Hypothalamus (tissue), 51 donors: ENCODE measurements around the gene WWC1.

Experiments
- DNase-seq, 51 donors: peaks; one replicate each; lab custom pipeline; 2025; lab: John Stamatoyannopoulos, UW

The WWC1 gene

GRCh38 chr5:168359820-168360460 is 68.5 kb downstream of the WWC1 start:
- no peak for DNase-seq

DNA sequence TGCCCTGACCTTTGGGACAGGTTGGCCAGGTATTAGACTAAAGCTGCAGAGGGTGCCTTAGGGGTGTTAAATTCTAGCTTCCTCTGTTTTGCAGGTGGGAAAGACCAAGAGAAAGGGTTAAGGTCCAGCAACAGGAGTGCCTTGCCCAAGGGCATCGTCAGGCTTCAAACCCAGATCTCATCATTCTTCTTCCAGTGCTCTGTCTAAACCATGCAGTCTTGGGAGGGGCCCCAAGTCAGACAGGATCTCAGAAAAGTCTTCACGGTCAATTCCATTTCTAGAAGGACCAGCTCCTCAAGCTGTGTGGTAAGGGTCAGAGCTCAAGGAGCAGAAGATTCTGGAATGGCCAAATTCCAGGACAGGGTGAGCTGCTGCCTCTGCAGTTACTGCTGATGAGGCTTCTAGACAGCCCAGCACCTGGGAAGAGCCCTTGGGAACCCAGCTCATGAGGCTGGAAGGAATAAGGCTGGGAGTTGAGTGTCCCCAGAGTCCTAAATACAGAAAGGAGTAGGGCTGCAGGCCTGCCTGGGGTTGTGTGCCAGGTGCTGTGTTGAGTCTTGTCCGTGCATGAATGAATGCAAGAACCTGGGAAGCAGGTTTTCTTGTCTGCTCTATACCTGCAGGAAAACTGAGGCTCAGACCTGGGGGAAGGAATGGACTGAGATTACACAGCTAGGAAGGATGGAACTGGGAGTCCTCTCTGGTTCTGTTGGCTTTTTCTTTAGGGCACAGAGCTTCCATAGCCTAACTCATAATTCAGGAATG is 69.3 kb downstream of the WWC1 start:
- DNase-seq: no peak

DNA sequence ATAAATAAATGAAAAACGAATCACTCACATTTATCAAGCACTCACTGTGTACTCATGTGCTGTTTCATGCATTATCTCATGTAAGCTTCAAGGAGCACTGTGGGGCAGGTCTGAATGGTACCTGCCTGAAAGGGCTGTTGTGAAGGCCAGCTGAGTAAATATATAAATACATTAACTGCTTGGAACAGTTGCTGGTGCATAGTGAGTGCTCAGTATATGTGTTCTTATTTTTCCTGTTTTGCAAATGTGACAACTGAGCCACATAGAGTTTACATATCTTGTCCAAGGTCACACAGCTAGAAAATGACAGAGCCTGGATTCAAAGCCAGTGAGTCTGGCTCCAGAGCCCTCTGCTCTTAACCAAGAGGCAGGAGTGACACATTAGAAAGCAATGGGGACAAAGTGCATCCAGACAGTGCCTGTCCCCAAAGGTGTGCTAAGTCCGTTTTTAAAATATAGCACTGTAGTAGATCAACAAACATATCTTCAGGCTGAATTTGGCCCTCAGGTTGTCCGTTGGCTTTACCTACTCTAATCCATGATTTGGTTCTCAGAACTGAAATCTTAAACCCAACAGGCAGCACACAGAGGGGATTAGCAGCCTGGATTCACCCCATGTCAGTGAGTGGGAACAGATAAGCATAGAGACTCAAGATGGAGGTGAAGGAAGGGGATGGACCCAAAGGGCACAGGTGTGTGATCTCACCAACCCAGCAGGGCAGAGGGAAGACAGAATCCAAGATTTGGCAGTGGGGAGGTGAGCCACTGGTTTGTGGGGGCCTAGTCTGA is 70.8 kb downstream of the WWC1 start:
- DNase-seq: no peak

DNA sequence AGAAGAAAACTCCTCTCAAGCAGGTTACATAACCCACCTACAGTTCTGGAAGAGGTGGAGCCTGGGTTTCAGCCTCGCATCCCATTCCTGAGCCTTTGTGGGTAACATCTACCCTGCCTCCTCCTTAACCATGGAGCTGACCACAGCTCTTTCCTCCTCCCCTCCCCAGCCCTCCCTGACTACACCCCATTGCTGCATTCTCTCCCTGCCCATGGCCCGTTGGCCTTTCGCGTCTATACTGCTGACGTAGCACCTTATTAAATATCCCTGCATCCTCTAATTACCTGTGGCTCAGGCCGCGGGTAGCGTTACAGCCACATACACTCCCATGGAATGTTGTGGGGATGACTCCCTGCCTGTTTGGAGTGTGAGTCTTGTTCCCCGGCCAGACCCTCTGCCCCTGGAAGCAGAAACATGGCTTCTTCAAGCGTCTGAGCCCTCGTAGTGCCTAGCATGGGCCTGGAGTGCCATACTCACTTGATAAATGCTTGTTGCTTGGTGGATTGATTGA is 72.8 kb downstream of the WWC1 start:
- no peak for DNase-seq

GRCh38 chr5:168364750-168365550 is 73.5 kb downstream of the WWC1 start:
- peak in 12 of 51 donors; percentile 15 to 59 (median 37) for DNase-seq

- DNase-seq: peak in 16 of 51 donors; percentile 3 to 63 (median 30)
These were observed 74.2 kb downstream of the WWC1 start for GRCh38 chr5:168365581-168366081.

DNA sequence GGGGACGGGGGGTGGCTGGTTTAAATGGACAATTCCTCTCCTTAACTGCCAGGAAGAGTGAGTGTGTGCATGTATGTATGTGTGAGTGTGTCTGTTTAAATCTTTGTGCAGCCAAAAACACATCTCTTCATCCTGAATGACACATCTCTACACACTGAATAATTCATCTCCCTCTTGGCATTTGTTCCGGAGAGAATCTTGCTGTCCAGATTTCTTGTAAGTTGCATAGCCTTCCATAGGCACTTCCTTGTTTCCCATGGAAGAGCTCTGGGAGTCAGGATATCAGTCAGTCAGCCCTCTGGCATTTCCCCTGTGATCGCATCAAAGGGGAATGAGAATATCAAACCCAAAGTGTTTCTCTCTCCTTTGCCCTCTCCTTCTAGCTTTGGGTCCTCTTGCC is 74.7 kb downstream of the WWC1 start:
- DNase-seq: no peak

DNA sequence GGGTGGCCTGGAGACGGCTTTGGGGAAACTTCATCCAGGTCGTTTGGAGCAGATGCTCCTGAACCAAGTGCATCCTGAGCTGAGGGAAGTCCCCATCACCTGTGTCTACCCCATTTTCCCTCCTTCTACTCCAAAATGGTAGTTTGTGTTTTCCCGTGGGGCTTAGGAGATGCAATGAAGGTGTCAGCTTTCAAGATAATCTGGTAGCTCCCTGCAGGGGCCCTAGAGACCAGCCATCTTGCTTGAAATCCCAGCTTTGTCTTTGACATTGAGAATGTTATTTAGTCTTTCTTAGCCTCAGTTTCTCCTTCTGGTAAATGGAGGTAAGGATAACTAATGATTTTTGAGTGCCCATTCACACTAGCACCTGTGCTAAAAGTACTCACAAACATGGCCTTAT is 77.4 kb downstream of the WWC1 start:
- no peak for DNase-seq

DNA sequence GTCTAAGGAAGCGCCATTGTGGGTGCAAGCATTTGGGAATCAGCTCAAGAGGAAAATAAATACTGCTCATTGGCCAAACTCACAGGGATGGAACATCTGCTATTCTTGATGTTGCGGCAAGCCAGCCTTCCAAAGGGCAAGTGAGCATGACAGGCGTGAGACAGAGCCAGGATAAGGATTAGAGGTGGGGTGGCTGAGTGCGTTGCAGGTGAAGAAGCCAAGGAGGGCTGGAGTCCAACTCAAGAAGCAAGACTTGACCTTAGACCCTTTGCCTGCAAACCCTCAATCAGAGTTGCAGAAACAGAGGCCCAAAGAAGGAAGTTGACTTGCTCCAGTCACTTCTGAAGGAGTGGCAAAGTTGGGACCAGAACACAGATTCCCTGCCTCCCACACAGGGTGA is 79.4 kb downstream of the WWC1 start:
- no peak for DNase-seq

DNA sequence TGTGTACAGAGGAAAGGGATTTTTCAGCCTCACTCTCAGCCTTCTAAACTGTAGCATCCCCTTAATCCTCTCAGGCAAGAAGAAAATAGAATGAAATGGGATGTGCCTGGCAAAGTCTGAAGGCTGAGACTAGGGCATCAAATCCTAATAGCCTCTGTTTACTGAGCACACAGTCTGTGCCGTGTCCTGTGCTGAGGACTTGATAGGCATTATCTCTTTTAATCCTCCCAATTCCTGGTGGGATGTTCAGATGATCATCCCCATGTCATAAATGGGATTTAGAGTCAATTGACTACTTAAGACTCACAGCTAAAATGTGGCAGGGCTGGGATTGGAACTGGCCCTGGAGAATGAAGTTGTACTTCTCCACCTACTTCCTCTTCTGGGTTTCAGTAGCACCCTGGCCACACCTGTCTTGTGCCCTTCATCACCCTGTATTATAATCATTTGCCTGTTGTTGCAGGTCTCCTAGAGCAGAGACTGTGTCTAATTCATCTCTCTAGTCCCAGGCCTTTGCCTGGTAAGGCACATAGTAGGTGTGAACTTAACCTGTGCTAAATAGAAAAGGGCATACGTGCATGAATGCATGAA is 81.0 kb downstream of the WWC1 start:
- no peak for DNase-seq

- no peak for DNase-seq
These were observed 83.1 kb downstream of the WWC1 start for GRCh38 chr5:168374532-168374931.

GRCh38 chr5:168375214-168375613 is 83.8 kb downstream of the WWC1 start:
- no peak for DNase-seq

DNA sequence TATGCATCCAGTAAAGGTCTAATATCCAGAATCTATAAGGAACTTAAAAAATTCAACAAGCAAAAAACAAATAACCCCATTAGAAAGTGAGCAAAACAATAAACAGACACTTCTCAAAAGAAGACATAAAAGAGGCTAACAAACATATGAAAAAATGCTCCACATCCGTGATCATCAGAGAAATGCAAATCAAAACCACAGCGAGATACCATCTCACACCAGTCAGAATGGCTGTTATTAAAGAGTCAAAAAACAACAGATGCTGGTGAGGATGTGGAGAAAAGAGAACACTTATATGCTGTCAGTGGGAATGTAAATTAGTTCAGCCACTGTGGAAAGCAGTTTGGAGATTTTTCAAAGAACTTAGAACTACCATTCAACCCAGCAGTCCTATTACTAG is 86.1 kb downstream of the WWC1 start:
- no peak for DNase-seq

DNA sequence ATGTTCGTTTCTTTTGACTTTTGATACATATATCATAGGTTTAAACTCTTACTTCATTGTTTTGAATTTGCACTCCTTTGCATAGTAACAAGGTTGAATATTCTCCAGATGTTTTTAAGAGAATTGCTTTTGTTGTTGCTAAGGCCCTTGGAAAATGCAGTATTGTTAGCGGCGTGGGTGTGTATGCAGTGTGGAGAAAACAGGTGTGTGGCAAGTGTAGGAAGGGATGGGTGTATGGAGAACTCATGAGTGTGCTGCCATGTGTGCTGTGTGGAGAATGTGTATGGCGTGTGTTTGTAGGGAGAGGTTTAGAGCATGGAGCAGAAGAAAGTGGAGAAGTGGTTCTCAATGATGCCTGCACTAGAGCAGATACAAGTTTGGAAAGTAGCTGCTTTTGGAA is 87.3 kb downstream of the WWC1 start:
- no peak for DNase-seq

DNA sequence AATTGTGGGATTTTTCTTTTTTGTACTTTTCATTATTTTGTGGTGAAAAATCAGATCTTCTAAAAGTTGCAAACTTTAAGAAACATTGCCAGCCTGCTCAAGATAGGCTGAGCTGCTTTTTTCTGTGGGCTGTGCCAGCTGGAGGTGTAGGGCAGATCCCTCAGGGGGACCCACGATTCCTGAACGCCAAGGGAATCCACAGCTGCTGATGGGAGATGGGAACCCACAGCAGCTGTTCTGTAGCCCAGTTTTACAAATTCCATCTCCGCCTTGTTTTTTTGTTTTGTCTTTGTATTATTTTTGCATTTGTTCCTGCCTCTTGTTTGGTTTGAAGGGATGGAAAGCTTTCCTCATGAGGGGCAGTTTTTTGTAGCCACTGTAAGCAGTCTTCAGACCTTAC is 91.0 kb downstream of the WWC1 start:
- DNase-seq: no peak

- DNase-seq: no peak
These were observed 99.0 kb downstream of the WWC1 start for GRCh38 chr5:168390491-168390890.

DNA sequence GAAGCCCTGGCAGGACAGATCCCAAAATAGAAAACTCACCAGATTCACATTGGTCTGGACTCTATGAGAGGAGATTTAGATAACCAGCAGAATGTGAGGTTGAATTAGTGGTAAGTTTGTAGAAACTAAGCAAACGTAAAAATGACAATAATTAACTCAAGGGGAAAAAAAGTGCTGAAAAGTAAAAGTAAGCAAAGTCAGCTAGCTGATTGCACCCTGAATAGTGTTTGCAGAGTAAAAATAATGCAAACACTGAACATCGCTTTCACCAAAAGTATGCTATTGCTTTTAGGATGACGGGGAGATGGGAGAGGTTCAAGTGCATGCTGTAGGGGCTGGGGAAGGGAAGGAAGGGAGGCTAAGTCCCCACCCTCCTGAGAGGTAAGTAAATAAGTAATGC is 102.3 kb downstream of the WWC1 start:
- DNase-seq: no peak

DNA sequence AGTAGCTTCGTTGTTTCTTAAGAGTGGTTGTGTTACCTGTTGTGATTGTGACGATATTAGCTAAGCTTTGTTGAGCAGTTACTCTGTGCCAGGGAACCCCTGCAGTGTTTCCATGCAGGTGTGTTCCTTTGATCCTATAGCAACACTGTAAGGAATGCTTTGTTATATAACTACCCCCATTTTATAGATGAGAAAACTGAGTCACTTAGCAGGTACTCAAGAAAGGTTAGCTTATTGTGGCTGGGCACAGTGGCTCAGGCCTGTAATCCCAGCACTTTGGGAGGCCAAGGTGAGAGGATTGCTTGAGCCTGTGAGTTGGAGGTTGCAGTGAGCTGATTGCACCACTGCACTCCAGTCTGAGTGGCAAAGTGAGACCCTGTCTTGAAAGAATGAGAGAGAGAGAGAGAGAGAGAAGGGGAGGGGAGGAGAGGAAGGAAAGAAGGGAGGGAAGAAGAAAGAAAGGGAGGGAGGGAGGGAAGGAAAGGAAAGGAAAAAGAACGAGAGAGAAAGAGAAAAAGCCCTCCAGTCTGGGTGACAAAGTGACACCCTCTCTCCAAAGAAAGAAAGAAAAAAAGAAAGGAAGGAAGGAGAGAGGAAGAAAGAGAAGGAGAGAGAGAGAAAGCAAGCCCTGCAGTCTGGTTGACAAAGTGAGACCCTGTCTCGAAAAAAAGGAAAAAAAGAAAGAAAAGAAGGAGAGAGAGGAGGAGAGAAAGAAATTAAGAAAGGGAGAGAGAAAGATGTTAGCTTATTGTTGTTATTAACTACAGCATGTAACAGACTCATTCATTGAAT is 109.2 kb downstream of the WWC1 start:
- no peak for DNase-seq

GRCh38 chr5:168401226-168401625 is 109.8 kb downstream of the WWC1 start:
- DNase-seq: no peak
